HEK293 (cell line): ENCODE results near the gene B4GALT4.

Experiments
- CTCF ChIA-PET: fragments of 350-600 bp; formaldehyde crosslinking; extraction: SDS; loops from one replicate; lab custom pipeline; 2021; ENCODE audit warnings: antibody characterized with exemption; lab: Yijun Ruan, JAX
- POLR2A ChIA-PET: fragments of 300-600 bp; formaldehyde crosslinking; extraction: SDS; loops from one replicate; lab custom pipeline; 2020; ENCODE audit warnings: antibody characterized with exemption, inconsistent platforms; lab: Yijun Ruan, JAX
- H3K27ac ChIP-seq: fragments of 200-500 bp; sonication (Bioruptor generic); 2 replicates; pipeline ENCODE4 v1.5.1; 2014; ENCODE audit warnings: low read depth, low read length, control low read depth, inconsistent platforms; ENCODE audit errors: extremely low read depth
- H3K36me3 ChIP-seq, 2 experiments: fragments of 200-500 bp in 1 of 2; sonication (Bioruptor generic) in 1 of 2; 1 replicate in 1 of 2; 2 replicates in 1 of 2; pipeline ENCODE4 v1.5.1; 2014 to 2017; ENCODE audit warnings: inconsistent platforms in 2 of 2, low read length in 2 of 2; ENCODE audit not compliant: control insufficient read depth in 2 of 2, insufficient read depth in 1 of 2
- H3K4me1 ChIP-seq: fragments of 200-500 bp; sonication (Bioruptor generic); 2 replicates; pipeline ENCODE4 v1.5.1; 2014; ENCODE audit warnings: mild to moderate bottlenecking, low read length, inconsistent platforms; ENCODE audit not compliant: control insufficient read depth, insufficient read depth
- H3K4me3 ChIP-seq: 2 replicates; pipeline ENCODE4 v1.5.1; 2011; ENCODE audit warnings: low read depth, mild to moderate bottlenecking, control low read depth, low read length, moderate library complexity
- H3K9me3 ChIP-seq: fragments of 200-500 bp; sonication (Bioruptor generic); 2 replicates; pipeline ENCODE4 v1.5.1; 2014; ENCODE audit warnings: low read depth, low read length, inconsistent platforms; ENCODE audit not compliant: control insufficient read depth, insufficient read depth
- BCL11A ChIP-seq: fragments of 450-650 bp; formaldehyde crosslinking; IDR thresholded peaks from 2 replicates; pipeline ENCODE4 v1.5.1; 2016; ENCODE audit warnings: low read depth, missing biosample characterization, missing genetic modification characterization
- BCL11B ChIP-seq: fragments of 450-650 bp; formaldehyde crosslinking; IDR thresholded peaks from 2 replicates; pipeline ENCODE4 v1.5.1; 2016; ENCODE audit warnings: low read depth, missing biosample characterization, missing genetic modification characterization
- FEZF1 ChIP-seq: fragments of 450-650 bp; formaldehyde crosslinking; IDR thresholded peaks from 2 replicates; pipeline ENCODE4 v1.5.1; 2016; ENCODE audit warnings: missing biosample characterization, missing genetic modification characterization
- GLI2 ChIP-seq: fragments of 450-650 bp; formaldehyde crosslinking; IDR thresholded peaks from 2 replicates; pipeline ENCODE4; 2017; ENCODE audit warnings: missing biosample characterization, missing genetic modification characterization, low read depth, borderline replicate concordance
- PATZ1 ChIP-seq: fragments of 450-650 bp; formaldehyde crosslinking; IDR thresholded peaks from 2 replicates; pipeline ENCODE4 v1.5.1; 2016; ENCODE audit warnings: missing biosample characterization, missing genetic modification characterization
- ZBTB48 ChIP-seq: fragments of 450-650 bp; formaldehyde crosslinking; IDR thresholded peaks from 2 replicates; pipeline ENCODE4 v1.5.1; 2016; ENCODE audit warnings: missing biosample characterization, missing genetic modification characterization
- ZFHX2 ChIP-seq: fragments of 450-650 bp; formaldehyde crosslinking; conservative IDR thresholded peaks from 2 replicates; pipeline ENCODE4 v1.5.1; 2016; ENCODE audit warnings: missing biosample characterization, missing genetic modification characterization
- ZNF140 ChIP-seq: fragments of 450-650 bp; formaldehyde crosslinking; IDR thresholded peaks from 2 replicates; pipeline ENCODE4 v1.5.1; 2016; ENCODE audit warnings: missing biosample characterization, missing genetic modification characterization
- ZNF148 ChIP-seq: fragments of 450-650 bp; formaldehyde crosslinking; IDR thresholded peaks from 2 replicates; pipeline ENCODE4 v1.5.0; 2017; ENCODE audit warnings: missing biosample characterization, missing genetic modification characterization, borderline replicate concordance
- ZNF175 ChIP-seq: fragments of 450-650 bp; formaldehyde crosslinking; IDR thresholded peaks from 2 replicates; pipeline ENCODE4 v1.5.1; 2016; ENCODE audit warnings: missing biosample characterization, missing genetic modification characterization
- ZNF19 ChIP-seq: fragments of 450-650 bp; formaldehyde crosslinking; IDR thresholded peaks from 2 replicates; pipeline ENCODE4; 2016; ENCODE audit warnings: missing biosample characterization, missing genetic modification characterization, low read depth
- ZNF292 ChIP-seq: fragments of 450-650 bp; formaldehyde crosslinking; IDR thresholded peaks from 2 replicates; pipeline ENCODE4 v1.5.1; 2016; ENCODE audit warnings: low read depth, missing biosample characterization, missing genetic modification characterization, borderline replicate concordance
- ZNF423 ChIP-seq: fragments of 450-650 bp; formaldehyde crosslinking; IDR thresholded peaks from 2 replicates; pipeline ENCODE4 v1.5.1; 2016; ENCODE audit warnings: missing biosample characterization, missing genetic modification characterization
- ZNF473 ChIP-seq: fragments of 450-650 bp; formaldehyde crosslinking; IDR thresholded peaks from 2 replicates; pipeline ENCODE4 v1.5.1; 2017; ENCODE audit warnings: missing biosample characterization, missing genetic modification characterization
- ZNF510 ChIP-seq: fragments of 450-650 bp; formaldehyde crosslinking; IDR thresholded peaks from 2 replicates; pipeline ENCODE4 v1.5.1; 2018; ENCODE audit warnings: mild to moderate bottlenecking, missing genetic modification characterization, missing biosample characterization; ENCODE audit not compliant: insufficient replicate concordance
- ZNF521 ChIP-seq: fragments of 450-650 bp; formaldehyde crosslinking; IDR thresholded peaks from 2 replicates; pipeline ENCODE4 v1.5.1; 2017; ENCODE audit warnings: missing biosample characterization, mild to moderate bottlenecking, missing genetic modification characterization
- ZNF558 ChIP-seq: fragments of 450-650 bp; formaldehyde crosslinking; IDR thresholded peaks from 2 replicates; pipeline ENCODE4 v1.5.1; 2016; ENCODE audit warnings: missing biosample characterization, missing genetic modification characterization
- ZNF596 ChIP-seq: fragments of 450-650 bp; IDR thresholded peaks from 2 replicates; pipeline ENCODE4 v1.5.0; 2018; ENCODE audit warnings: missing biosample characterization, mild to moderate bottlenecking, missing genetic modification characterization, moderate library complexity
- ZNF600 ChIP-seq: fragments of 450-650 bp; formaldehyde crosslinking; IDR thresholded peaks from 2 replicates; pipeline ENCODE4 v1.5.1; 2016; ENCODE audit warnings: missing biosample characterization, missing genetic modification characterization
- ZNF658 ChIP-seq: fragments of 450-650 bp; formaldehyde crosslinking; IDR thresholded peaks from 2 replicates; pipeline ENCODE4; 2016; ENCODE audit warnings: missing biosample characterization, missing genetic modification characterization
- ZNF704 ChIP-seq: fragments of 450-650 bp; formaldehyde crosslinking; IDR thresholded peaks from 2 replicates; pipeline ENCODE4 v1.5.1; 2016; ENCODE audit warnings: missing biosample characterization, missing genetic modification characterization
- ZSCAN16 ChIP-seq: fragments of 450-650 bp; formaldehyde crosslinking; IDR thresholded peaks from 2 replicates; pipeline ENCODE4 v1.5.1; 2016; ENCODE audit warnings: missing biosample characterization, missing genetic modification characterization

B4GALT4 gene

GRCh38 chr3:119205209-119205608, 35.5 kb downstream of the B4GALT4 start:
- Histone ChIP-seq H3K9me3 (no peaks in the 10 kb centered on the region), H3K36me3 (peaks cover 0 to 19% of the 10 kb centered on the region in 2 experiments; a peak in 1 of 3 replicates), H3K4me3 (no peak overlapping the region), H3K27ac (no peak overlapping the region), H3K4me1 (no peaks in the 10 kb centered on the region)
- TF ChIP-seq ZNF423 (tag by site-specific recombination) (no peak), ZNF510 (tag by site-specific recombination) (no peak), ZBTB48 (no peak), BCL11B (tag by site-specific recombination) (no peak), ZNF596 (tag by site-specific recombination) (no peak), ZNF19 (tag by site-specific recombination) (no peak), BCL11A (tag by site-specific recombination) (no peak), ZNF558 (tag by site-specific recombination) (no peak)
- ChIA-PET CTCF (no interaction called here), POLR2A (no interaction called here)

- Histone ChIP-seq H3K27ac (no peak overlapping the region), H3K36me3 (no peaks in the 10 kb centered on the region), H3K4me1 (no peaks in the 10 kb centered on the region), H3K4me3 (no peak overlapping the region), H3K9me3 (no peaks in the 10 kb centered on the region)
- TF ChIP-seq GLI2: no peak
- TF ChIP-seq ZNF175 (tag by site-specific recombination): no peak
- no peak for TF ChIP-seq ZFHX2
- CTCF ChIA-PET: interaction anchor here (0.7 kb wide), 1 partner anchor 213 kb away, joined by 3 read pairs; no protein-coding TSS in a partner anchor
- POLR2A ChIA-PET: no interaction called here
These were observed 44.8 kb downstream of the B4GALT4 start for GRCh38 chr3:119195911-119196310.

GRCh38 chr3:119195151-119195476, 45.6 kb downstream of the B4GALT4 start:
- TF ChIP-seq ZNF600 (tag by site-specific recombination) (no peak), BCL11B (tag by site-specific recombination) (no peak), PATZ1 (tag by site-specific recombination) (no peak), ZNF19 (tag by site-specific recombination) (no peak), ZNF140 (tag by site-specific recombination) (no peak), ZNF521 (no peak)
- Histone ChIP-seq H3K4me1 (no peaks in the 10 kb centered on the region), H3K36me3 (no peaks in the 10 kb centered on the region), H3K9me3 (no peaks in the 10 kb centered on the region), H3K4me3 (no peak overlapping the region), H3K27ac (no peak overlapping the region)
- CTCF ChIA-PET: interaction anchor here (0.7 kb wide), 1 partner anchor 214 kb away, joined by 3 read pairs; no protein-coding TSS in a partner anchor
- POLR2A ChIA-PET: no interaction called here

- ChIA-PET CTCF (no interaction called here), POLR2A (no interaction called here)
- Histone ChIP-seq H3K4me3 (no peak overlapping the region), H3K9me3 (no peaks in the 10 kb centered on the region), H3K36me3 (no peaks in the 10 kb centered on the region), H3K27ac (no peak overlapping the region), H3K4me1 (no peaks in the 10 kb centered on the region)
- TF ChIP-seq ZNF148 (tag by site-specific recombination): no peak
- no peak for TF ChIP-seq ZSCAN16
- TF ChIP-seq FEZF1 (tag by site-specific recombination): no peak
- TF ChIP-seq ZNF704: no peak
- no peak for TF ChIP-seq ZNF658 (tag by site-specific recombination)
- TF ChIP-seq ZNF473 (tag by site-specific recombination): no peak
- TF ChIP-seq ZNF292: no peak
- TF ChIP-seq ZNF596 (tag by site-specific recombination): no peak
These were observed 46.2 kb downstream of the B4GALT4 start for GRCh38 chr3:119194237-119195150.
